HepG2 (cell line): Measurements from ENCODE around the gene CDK5R1. TPM values are rescaled to one million over a fixed set of nuclear protein-coding genes. Genes with fewer than 3 reads are reported as not detected.

ENCODE experiments used
- ATAC-seq: fragments of 200-7000 bp; cut with Tn5 transposase; 3 replicates; pipeline ENCODE4 v1.9.1; 2020; ENCODE audit warnings: mild to moderate bottlenecking, moderate library complexity
- BruUV-seq: library from RNA; stranded (reverse); fragments of 400-500 nt; replicated peaks from 2 replicates; lab custom pipeline; 2021; lab: Mats Ljungman, UMichigan
- CTCF ChIA-PET: fragments of 300-600 bp; formaldehyde crosslinking; extraction: SDS; loops from one replicate; lab custom pipeline; 2021; ENCODE audit warnings: low total read pairs, inconsistent platforms, low intra/inter-chr PET ratio; lab: Yijun Ruan, JAX
- POLR2A ChIA-PET: fragments of 350-600 bp; sonication (Branson Sonifier 250); formaldehyde crosslinking; loops from one replicate; lab custom pipeline; 2020; ENCODE audit warnings: antibody characterized with exemption, inconsistent platforms; lab: Yijun Ruan, JAX
- DNase-seq: peaks from one replicate; pipeline ENCODE4 v3.0.0-alpha.2; 2015; ENCODE audit warnings: low spot score
- FAIRE-seq: peaks from 3 replicates; lab custom pipeline; 2011; peaks lifted over from hg19 to GRCh38; lab: Jason Lieb, UNC
- H2AFZ ChIP-seq: one replicate; pipeline ENCODE4 v1.6.1; 2011; ENCODE audit warnings: low read length, inconsistent platforms
- H3K27ac ChIP-seq: fragments of 300-600 bp; 3 replicates; pipeline ENCODE4 v1.8.0; 2011; ENCODE audit warnings: mixed run types, mild to moderate bottlenecking, mixed read lengths, low read length, inconsistent platforms; ENCODE audit not compliant: insufficient read depth; ENCODE audit errors: extremely low read length
- H3K27me3 ChIP-seq, 2 experiments: fragments of 200-600 bp in 1 of 2; 2 replicates in 1 of 2; 3 replicates in 1 of 2; pipeline versions ENCODE4 v1.6.0 to v1.8.0; 2011; ENCODE audit warnings: low read length in 2 of 2, mild to moderate bottlenecking in 2 of 2, moderate library complexity in 2 of 2, inconsistent platforms in 1 of 2; ENCODE audit not compliant: insufficient read depth in 2 of 2, control insufficient read depth in 1 of 2
- H3K36me3 ChIP-seq, 2 experiments: fragments of 200-600 bp in 1 of 2; replicated peaks in 1 of 2; 2 replicates in 1 of 2; 3 replicates in 1 of 2; pipeline versions ENCODE4 v1.5.1 to v1.8.0; 2011; ENCODE audit warnings: low read length in 2 of 2, inconsistent platforms in 1 of 2; ENCODE audit not compliant: insufficient read depth in 2 of 2, control insufficient read depth in 1 of 2
- H3K4me1 ChIP-seq: 2 replicates; pipeline ENCODE4 v1.5.1; 2012; ENCODE audit warnings: low read length, inconsistent platforms; ENCODE audit not compliant: insufficient read depth
- H3K4me2 ChIP-seq: 2 replicates; pipeline ENCODE4 v1.6.0; 2011; ENCODE audit warnings: low read depth, low read length, inconsistent platforms
- H3K4me3 ChIP-seq, 3 experiments: fragments of 200-600 bp in 1 of 3; sonication (generic), shearing (Covaris generic) in 1 of 3; replicated peaks in 1 of 3; 2 replicates each; pipeline ENCODE4 v1.5.1; 2011 to 2016; ENCODE audit warnings: low read length in 3 of 3, inconsistent platforms in 2 of 3, low read depth in 2 of 3, mild to moderate bottlenecking in 2 of 3, control low read depth in 1 of 3, mixed read lengths in 1 of 3; ENCODE audit not compliant: insufficient read depth in 1 of 3
- H3K79me2 ChIP-seq: one replicate; pipeline ENCODE4 v1.6.1; 2011; ENCODE audit warnings: low read length, inconsistent platforms; ENCODE audit not compliant: insufficient read depth
- H3K9ac ChIP-seq: 2 replicates; pipeline ENCODE4 v1.6.0; 2011; ENCODE audit warnings: mild to moderate bottlenecking, low read depth, low read length, inconsistent platforms; ENCODE audit not compliant: insufficient read depth
- H3K9me3 ChIP-seq: 2 replicates; pipeline ENCODE4 v1.5.1; 2012; ENCODE audit warnings: mild to moderate bottlenecking, low read length
- H4K20me1 ChIP-seq: 2 replicates; pipeline ENCODE4 v1.6.0; 2011; ENCODE audit warnings: inconsistent platforms, mild to moderate bottlenecking, low read length, moderate library complexity; ENCODE audit not compliant: insufficient read depth
- AHDC1 ChIP-seq: sonication (generic); formaldehyde crosslinking; IDR thresholded peaks from 2 replicates; pipeline ENCODE4 v1.5.1; 2020; ENCODE audit warnings: mild to moderate bottlenecking, missing genetic modification reagents, borderline replicate concordance
- BCL6 ChIP-seq: IDR thresholded peaks from 2 replicates; pipeline ENCODE4 v1.6.1; 2016; ENCODE audit warnings: missing genetic modification reagents, missing compliant biosample characterization
- GABPB1 ChIP-seq: IDR thresholded peaks from 2 replicates; pipeline ENCODE4 v1.6.1; 2016; ENCODE audit warnings: mild to moderate bottlenecking, missing genetic modification reagents, moderate library complexity, missing compliant biosample characterization
- ISL2 ChIP-seq: sonication (generic); formaldehyde crosslinking; IDR thresholded peaks from 2 replicates; pipeline ENCODE4 v1.5.0; 2020; ENCODE audit warnings: missing genetic modification reagents
- LCORL ChIP-seq, 2 experiments: fragments of 450-650 bp in 1 of 2; sonication (generic) in 1 of 2; formaldehyde crosslinking in 1 of 2; IDR thresholded peaks; 2 replicates each; pipeline versions ENCODE4 v1.5.0 to v1.6.1; 2017 to 2020; ENCODE audit warnings: antibody characterized with exemption in 1 of 2, missing genetic modification reagents in 1 of 2
- NCOR1 ChIP-seq: fragments of 200-600 bp; sonication (generic); IDR thresholded peaks from 2 replicates; pipeline ENCODE4 v1.7.0; 2017; ENCODE audit warnings: antibody characterized with exemption, low read length, borderline replicate concordance
- PAXIP1 ChIP-seq: sonication (generic); formaldehyde crosslinking; conservative IDR thresholded peaks from 2 replicates; pipeline ENCODE4 v1.4.0; 2020; ENCODE audit warnings: mild to moderate bottlenecking, missing genetic modification reagents, moderate library complexity
- RARA ChIP-seq: IDR thresholded peaks from 2 replicates; pipeline ENCODE4 v1.6.1; 2016; ENCODE audit warnings: missing genetic modification reagents, missing compliant biosample characterization
- SRY ChIP-seq: sonication (generic); formaldehyde crosslinking; IDR thresholded peaks from 2 replicates; pipeline ENCODE4 v1.8.0; 2022; ENCODE audit warnings: mild to moderate bottlenecking, missing genetic modification reagents
- TCF7 ChIP-seq: sonication (generic); IDR thresholded peaks from 2 replicates; pipeline ENCODE4 v1.6.1; 2016; ENCODE audit warnings: antibody characterized with exemption, low read depth
- TFAP4 ChIP-seq: sonication (generic); IDR thresholded peaks from 2 replicates; pipeline ENCODE4 v1.6.1; 2016; ENCODE audit warnings: low read depth, borderline replicate concordance
- ZNF33B ChIP-seq: sonication (generic); formaldehyde crosslinking; IDR thresholded peaks from 2 replicates; pipeline ENCODE4 v1.5.1; 2020; ENCODE audit warnings: mild to moderate bottlenecking, missing genetic modification reagents
- ZNF362 ChIP-seq: sonication (generic); formaldehyde crosslinking; IDR thresholded peaks from 2 replicates; pipeline ENCODE4 v1.4.0; 2020; ENCODE audit warnings: missing genetic modification reagents, mild to moderate bottlenecking, borderline replicate concordance
- WGBS: methylation state at CpG from one replicate; pipeline ENCODE4 v1.1.6; 2017; ENCODE audit warnings: low lambda C conversion rate; 5-methylcytosine and 5-hydroxymethylcytosine counted together
- in situ Hi-C: cut with HindIII; loops from 2 replicates; pipeline ENCODE4 v1.10.0; 2017; ENCODE audit warnings: low pct_unique_long_range_greater_than_20kb; ENCODE audit not compliant: extremely low pct_ligation_motif_present
- intact Hi-C: fragments of 100-400 bp; cut with micrococcal nuclease; formaldehyde crosslinking; loops from one replicate; pipeline ENCODE4 v1.10.0; 2022; ENCODE audit not compliant: unreplicated experiment
- polyA plus RNA-seq, 8 experiments: library from polyadenylated mRNA; depleted of rRNA in 3 of 8; stranded (reverse) in 7 of 8; unstranded in 1 of 8; fragments of >200 nt; fragmentation: Illumina TruSeq in 4 of 8; extraction: Trizol in 4 of 8; gene quantifications; 2 replicates each; pipeline versions ENCODE4 v1.2.1 to v1.2.3, GENCODE V29; 2011 to 2016; ENCODE audit warnings: low read depth in 4 of 8, missing spikeins in 1 of 8, mixed read lengths in 1 of 8; ENCODE audit not compliant: insufficient read depth in 1 of 8
- total RNA-seq, 5 experiments: library from RNA; depleted of rRNA; stranded (reverse); fragments of >200 nt; fragmentation: Illumina TruSeq; extraction: Trizol; gene quantifications; 2 replicates each; pipeline ENCODE4 v1.2.3, GENCODE V29; 2016; ENCODE audit warnings: low read depth in 1 of 5

Gene CDK5R1
- total and polyA plus RNA-seq, 2 of the 13 experiments (the other 11 are each of a cell fraction or from before 2014, with no cell fraction given) = 1.1 to 3.9 TPM

- Histone ChIP-seq H3K27ac (no peak overlapping the region), H3K9me3 (no peaks in the 10 kb centered on the region), H3K9ac (no peak overlapping the region), H4K20me1 (peaks cover 8% of the 10 kb centered on the region), H3K4me2 (peak overlapping the region; percentile 51), H3K4me1 (peaks cover 38% of the 10 kb centered on the region), H2AFZ (no peak overlapping the region), H3K4me3 (peak overlapping the region in 1 of 3 experiments; percentile 14; a peak in 1 of 6 replicates), H3K79me2 (peaks cover 12% of the 10 kb centered on the region), H3K27me3 (no peaks in the 10 kb centered on the region), H3K36me3 (no peaks in the 10 kb centered on the region)
- in situ Hi-C loops (no loop called here), intact Hi-C loops (no loop called here)
- FAIRE-seq (no peak), DNase-seq (peak; percentile 78), ATAC-seq (no peak)
- CTCF ChIA-PET = no interaction called here
- no TSS peak for BruUV-seq
- POLR2A ChIA-PET = interaction anchor here (0.6 to 1.7 kb wide), 4 partner anchors 46 to 110 kb away, joined by 3 to 4 read pairs (median 4); partner anchors contain the start of genes C17orf75 and CDK5R1
- under 1% methylated on average over 5 of the region's 5 CpGs for WGBS
- peak; percentile 58; the same call in 1 of the 2 replicates for TF ChIP-seq NCOR1
- peak; percentile 32; the same call in 1 of the 2 replicates for TF ChIP-seq BCL6
- 0 out of 2 replicates have a peak, but pooled peaks have one; percentile 20 for TF ChIP-seq ISL2 (CRISPR knock-in tag)
- TF ChIP-seq GABPB1 (CRISPR knock-in tag) = no peak
- TF ChIP-seq AHDC1 (CRISPR knock-in tag) = no peak
- peak; percentile 43; the same call in 1 of the 2 replicates for TF ChIP-seq LCORL (IDR thresholded peaks at IDR 0.05)
- TF ChIP-seq LCORL (CRISPR knock-in tag; IDR thresholded peaks at IDR 0.05) = no peak
- TF ChIP-seq ZNF362 = peak; percentile 92
- TF ChIP-seq PAXIP1 = peak; percentile 50
- 0 out of 2 replicates have a peak, but pooled peaks have one; percentile 12 for TF ChIP-seq RARA (CRISPR knock-in tag)
- peak; percentile 44; the same call in 1 of the 2 replicates for TF ChIP-seq TFAP4
- TF ChIP-seq SRY (CRISPR knock-in tag) = no peak
- no peak for TF ChIP-seq ZNF33B (CRISPR knock-in tag)
- peak; percentile 67; the same call in 1 of the 2 replicates for TF ChIP-seq TCF7
Measured at GRCh38 chr17:32440722-32441121, 46.1 kb upstream of the CDK5R1 start.
